ENCODE results near the gene EFCAB14.
"Not testable (repeated sequence)": the region's sequence is repeated elsewhere in the genome, so short reads cannot be mapped to it uniquely, and the experiment has no call there.

Gene EFCAB14

GRCh38 chr1:46667782-46668760 is 50.8 kb downstream of the EFCAB14 start, which contains the start of gene ATPAF1:
ATPAF1 (minus strand) TSS chr1:46668364; CDS start chr1:46668322, 42 bp downstream.
- DNase-seq, result peak; percentile 36 to 87 (median 76)
- intact Hi-C loops (cut with DNase I), result loop anchor here (10.0 kb wide), 2 partner anchors 53 to 57 kb away; partner anchors contain the start of gene MOB3C

GRCh38 chr1:46665983-46666382 is 52.9 kb downstream of the EFCAB14 start:
- no peak for DNase-seq

GRCh38 chr1:46662919-46663318 is 56.0 kb downstream of the EFCAB14 start:
- intact Hi-C loops (cut with DNase I), result loop anchor here (10.0 kb wide), 2 partner anchors 48 to 62 kb away; partner anchors contain the start of gene MOB3C
- not testable (repeated sequence) for DNase-seq

More at GRCh38 chr1:46665983-46666382, 52.9 kb downstream of the EFCAB14 start:
- intact Hi-C loops (cut with DNase I), result loop anchor here (10.0 kb wide), 2 partner anchors 51 to 59 kb away; partner anchors contain the start of gene MOB3C

GRCh38 chr1:46660116-46660515 is 58.8 kb downstream of the EFCAB14 start:
- DNase-seq, result not testable (repeated sequence)
- intact Hi-C loops (cut with DNase I), result loop anchor here (10.0 kb wide), 2 partner anchors 45 to 65 kb away; partner anchors contain the start of gene MOB3C

- intact Hi-C loops (cut with DNase I), result no loop called here
- no peak for DNase-seq
Measured at GRCh38 chr1:46659307-46659870, 59.5 kb downstream of the EFCAB14 start.

GRCh38 chr1:46657775-46658174 is 61.1 kb downstream of the EFCAB14 start:
- no peak for DNase-seq
- intact Hi-C loops (cut with DNase I), result no loop called here

GRCh38 chr1:46656643-46657042 is 62.3 kb downstream of the EFCAB14 start:
- peak in 7 of 42 donors; percentile 12 to 62 (median 32) for DNase-seq
- intact Hi-C loops (cut with DNase I), result no loop called here

- intact Hi-C loops (cut with DNase I), result no loop called here
- no peak for DNase-seq
Measured at GRCh38 chr1:46655848-46656247, 63.1 kb downstream of the EFCAB14 start.

- intact Hi-C loops (cut with DNase I); DNase-seq: not testable (repeated sequence)
Measured at GRCh38 chr1:46654698-46655097, 64.2 kb downstream of the EFCAB14 start.

- intact Hi-C loops (cut with DNase I), result no loop called here
- DNase-seq, result no peak
Measured at GRCh38 chr1:46654012-46654411, 64.9 kb downstream of the EFCAB14 start.

- DNase-seq, result no peak
- intact Hi-C loops (cut with DNase I), result no loop called here
Measured at GRCh38 chr1:46653405-46653958, 65.4 kb downstream of the EFCAB14 start.

- intact Hi-C loops (cut with DNase I), result no loop called here
- DNase-seq, result no peak
Measured at GRCh38 chr1:46652321-46653100, 66.4 kb downstream of the EFCAB14 start.

GRCh38 chr1:46651152-46651551 is 67.8 kb downstream of the EFCAB14 start:
- DNase-seq; intact Hi-C loops (cut with DNase I): not testable (repeated sequence)

- intact Hi-C loops (cut with DNase I), result no loop called here
- no peak for DNase-seq
Measured at GRCh38 chr1:46650491-46650890, 68.4 kb downstream of the EFCAB14 start.

GRCh38 chr1:46649764-46650163 is 69.2 kb downstream of the EFCAB14 start:
- intact Hi-C loops (cut with DNase I), result no loop called here
- DNase-seq, result no peak

- intact Hi-C loops (cut with DNase I), result no loop called here
- DNase-seq, result no peak
Measured at GRCh38 chr1:46647611-46648010, 71.3 kb downstream of the EFCAB14 start.

GRCh38 chr1:46646844-46647243 is 72.1 kb downstream of the EFCAB14 start:
- intact Hi-C loops (cut with DNase I), result no loop called here
- no peak for DNase-seq

GRCh38 chr1:46646331-46646730 is 72.6 kb downstream of the EFCAB14 start:
- no peak for DNase-seq

GRCh38 chr1:46645815-46646214 is 73.1 kb downstream of the EFCAB14 start:
- intact Hi-C loops (cut with DNase I), result no loop called here
- no peak for DNase-seq

More at GRCh38 chr1:46646331-46646730, 72.6 kb downstream of the EFCAB14 start:
- intact Hi-C loops (cut with DNase I), result no loop called here
